ENCODE results near the gene AFF4.

AFF4 gene

GRCh38 chr5:132853790-132854189 is 109.6 kb downstream of the AFF4 start:
- DNase-seq (ENCODE audit: low read depth), result no peak

- no peak for DNase-seq (ENCODE audit: low read depth)
Observed at GRCh38 chr5:132853323-132853722, 110.1 kb downstream of the AFF4 start.

- DNase-seq (ENCODE audit: low read depth), result no peak
Observed at GRCh38 chr5:132850066-132850465, 113.4 kb downstream of the AFF4 start.

GRCh38 chr5:132849347-132849746 is 114.1 kb downstream of the AFF4 start:
- DNase-seq (ENCODE audit: low read depth), result no peak

GRCh38 chr5:132848270-132848669 is 115.2 kb downstream of the AFF4 start:
- DNase-seq (ENCODE audit: low read depth), result no peak

GRCh38 chr5:132841305-132841704 is 122.1 kb downstream of the AFF4 start:
- no peak for DNase-seq (ENCODE audit: low read depth)

GRCh38 chr5:132840896-132841295 is 122.5 kb downstream of the AFF4 start:
- DNase-seq (ENCODE audit: low read depth), result no peak

GRCh38 chr5:132840313-132840712 is 123.1 kb downstream of the AFF4 start:
- no peak for DNase-seq (ENCODE audit: low read depth)

GRCh38 chr5:132839426-132840301 is 123.8 kb downstream of the AFF4 start:
- DNase-seq (ENCODE audit: low read depth), result no peak

- DNase-seq (ENCODE audit: low read depth), result no peak
Observed at GRCh38 chr5:132838516-132839282, 124.7 kb downstream of the AFF4 start.

- DNase-seq (ENCODE audit: low read depth), result no peak
Observed at GRCh38 chr5:132837868-132838267, 125.6 kb downstream of the AFF4 start.

- no peak for DNase-seq (ENCODE audit: low read depth)
Observed at GRCh38 chr5:132836852-132837251, 126.6 kb downstream of the AFF4 start.

GRCh38 chr5:132834057-132834456 is 129.4 kb downstream of the AFF4 start:
- DNase-seq (ENCODE audit: low read depth), result no peak

GRCh38 chr5:132832612-132833011 is 130.8 kb downstream of the AFF4 start:
- no peak for DNase-seq (ENCODE audit: low read depth)

- no peak for DNase-seq (ENCODE audit: low read depth)
Observed at GRCh38 chr5:132831095-132831860, 132.2 kb downstream of the AFF4 start.

- DNase-seq (ENCODE audit: low read depth), result no peak
Observed at GRCh38 chr5:132830436-132831094, 132.9 kb downstream of the AFF4 start, which contains the start of gene SHROOM1. Gene SHROOM1 (minus strand): TSS chr5:132830647. CDS start chr5:132826140, 4,507 bp downstream.

GRCh38 chr5:132829742-132830435 is 133.5 kb downstream of the AFF4 start:
- DNase-seq (ENCODE audit: low read depth), result peak; percentile 30

- no peak for DNase-seq (ENCODE audit: low read depth)
Observed at GRCh38 chr5:132828846-132829494, 134.5 kb downstream of the AFF4 start.

GRCh38 chr5:132827943-132828673 is 135.3 kb downstream of the AFF4 start:
- DNase-seq (ENCODE audit: low read depth), result no peak
